Memory B cell (primary cell): ENCODE data around the gene GABRA6.
"Not testable (repeated sequence)": the region's sequence is repeated elsewhere in the genome, so short reads cannot be mapped to it uniquely, and the experiment has no call there.

Experiments used
- ATAC-seq: fragments of 150-1000 bp; cut with Tn5 transposase; 2 replicates; pipeline ENCODE4 v1.10.0; 2021; ENCODE audit warnings: low read depth, mild to moderate bottlenecking, moderate library complexity
- DNase-seq, 2 donors: peaks; one replicate each; pipeline ENCODE4 v3.0.0; 2022; ENCODE audit warnings: low spot score in 2 of 2
- H3K27ac Mint-ChIP-seq: one replicate; pipeline ENCODE4 v1.8.0; 2022; ENCODE audit warnings: mild to moderate bottlenecking, moderate library complexity, mixed read lengths
- H3K27me3 Mint-ChIP-seq: one replicate; pipeline ENCODE4 v1.8.0; 2022; ENCODE audit warnings: mixed read lengths
- H3K36me3 Mint-ChIP-seq: one replicate; pipeline ENCODE4 v1.8.0; 2022; ENCODE audit warnings: mild to moderate bottlenecking, mixed read lengths
- H3K4me1 Mint-ChIP-seq: one replicate; pipeline ENCODE4 v1.8.0; 2022; ENCODE audit warnings: mixed read lengths
- H3K4me3 Mint-ChIP-seq: one replicate; pipeline ENCODE4 v1.8.0; 2022; ENCODE audit warnings: mild to moderate bottlenecking, moderate library complexity, mixed read lengths
- H3K9me3 Mint-ChIP-seq: one replicate; pipeline ENCODE4 v1.8.0; 2022; ENCODE audit warnings: mixed read lengths

GABRA6 gene

DNA sequence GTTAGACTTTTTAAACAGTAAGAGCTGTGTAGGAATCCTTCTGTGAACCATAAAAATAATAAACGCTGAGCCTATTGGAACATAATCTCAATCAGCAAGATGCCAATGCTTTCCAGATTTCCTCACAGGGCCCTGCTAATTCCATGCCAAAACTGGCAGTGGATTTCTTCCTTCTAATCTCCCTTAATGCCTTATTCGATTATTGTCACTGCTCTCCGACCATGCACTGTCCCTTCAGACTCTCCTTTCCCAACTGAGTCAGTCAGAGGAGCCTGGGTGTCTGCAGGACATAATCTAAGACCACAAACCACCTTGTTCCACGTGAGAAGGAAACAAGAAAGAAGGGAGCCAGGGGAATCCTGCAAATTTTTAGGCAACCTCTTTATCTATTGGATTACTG is at the start of gene GABRA6:
Gene GABRA6 (plus strand): TSS at position 261 of the 400 bp plus-strand sequence. CDS start 269 bp downstream, outside the sequence.
- Mint-ChIP-seq H3K27ac (no peak within 1 kb of the TSS), H3K27me3 (no peaks in the 10 kb centered on the region), H3K4me1 (no peaks in the 10 kb centered on the region), H3K36me3 (no peaks in the 10 kb centered on the region), H3K4me3 (no peak within 1 kb of the TSS), H3K9me3 (peaks cover 3% of the 10 kb centered on the region)
- no peak for ATAC-seq
- no peak for DNase-seq

DNA sequence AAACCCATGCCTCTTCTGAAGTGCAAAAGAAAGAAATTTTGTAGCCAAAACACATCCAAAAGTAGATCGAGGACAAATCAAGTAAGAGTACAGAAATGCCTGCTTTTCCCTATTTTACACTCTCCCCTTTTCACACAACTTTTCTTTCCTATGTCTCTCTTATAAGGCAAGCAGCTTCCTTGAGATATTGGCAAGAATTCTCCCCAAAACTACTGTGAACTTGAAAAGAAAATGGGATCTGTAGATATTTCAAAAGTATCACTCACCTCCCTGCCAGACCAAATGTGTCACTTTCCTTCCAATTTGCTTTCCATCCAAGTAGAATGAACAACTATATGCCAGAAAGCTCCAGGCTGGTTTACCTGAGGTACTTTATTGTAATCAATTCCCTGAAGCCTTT is 47.9 kb upstream of the GABRA6 start:
- Mint-ChIP-seq H3K4me3 (no peak overlapping the region), H3K36me3 (no peaks in the 10 kb centered on the region), H3K27ac (no peak overlapping the region), H3K9me3 (peaks cover 3% of the 10 kb centered on the region), H3K27me3 (no peaks in the 10 kb centered on the region), H3K4me1 (no peaks in the 10 kb centered on the region)
- DNase-seq (no peak), ATAC-seq (no peak)

DNA sequence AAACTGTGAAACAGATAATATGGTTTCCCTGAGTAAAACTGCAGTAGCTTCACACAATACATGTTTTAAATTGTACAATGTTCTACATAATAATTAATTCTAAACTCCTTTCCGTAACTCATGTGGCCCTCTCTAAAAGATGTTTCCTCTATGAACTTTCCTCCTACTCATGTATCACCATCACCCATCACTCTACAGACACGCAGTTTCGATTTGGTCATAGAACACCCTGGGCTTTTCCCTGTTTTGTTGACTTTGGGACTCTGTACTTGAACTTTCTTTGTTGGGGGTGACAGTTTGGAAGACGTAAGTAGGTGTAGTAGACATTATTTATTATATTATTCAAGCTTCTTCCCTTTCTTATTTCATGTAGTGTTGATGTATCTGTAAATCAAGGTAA is 44.1 kb upstream of the GABRA6 start:
- Mint-ChIP-seq H3K4me1 (no peaks in the 10 kb centered on the region), H3K36me3 (no peaks in the 10 kb centered on the region), H3K4me3 (no peak overlapping the region), H3K9me3 (peaks cover 3% of the 10 kb centered on the region), H3K27ac (no peak overlapping the region), H3K27me3 (no peaks in the 10 kb centered on the region)
- no peak for DNase-seq
- no peak for ATAC-seq

DNA sequence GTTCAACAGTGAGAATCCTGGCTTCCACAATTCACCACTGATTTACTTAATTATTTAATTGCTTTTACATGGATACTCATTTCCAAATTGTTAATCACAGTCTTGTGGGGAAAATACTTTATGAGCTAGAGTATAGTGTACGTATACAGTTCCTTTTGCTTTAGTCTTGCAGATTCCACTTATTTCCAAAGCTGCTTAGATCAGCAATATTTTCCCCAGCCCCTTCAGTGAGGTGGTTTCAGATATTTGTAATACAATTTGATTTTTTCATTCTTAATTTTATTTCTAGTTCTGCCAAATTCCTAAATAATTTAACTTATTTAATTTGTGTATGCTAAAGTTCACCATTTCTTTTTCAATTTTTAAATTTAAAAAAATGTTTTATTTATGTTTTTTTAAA is 40.3 kb upstream of the GABRA6 start:
- peaks cover 3% of the 10 kb centered on the region for H3K9me3 Mint-ChIP-seq
- no peaks in the 10 kb centered on the region for H3K36me3 Mint-ChIP-seq
- no peaks in the 10 kb centered on the region for H3K27me3 Mint-ChIP-seq
- no peak overlapping the region for H3K27ac Mint-ChIP-seq
- no peaks in the 10 kb centered on the region for H3K4me1 Mint-ChIP-seq
- DNase-seq (no peak), ATAC-seq (no peak)
- H3K4me3 Mint-ChIP-seq = no peak overlapping the region

- H3K27ac Mint-ChIP-seq, ATAC-seq: not testable (repeated sequence)
Observed at GRCh38 chr5:161651926-161652325, 33.6 kb upstream of the GABRA6 start.

DNA sequence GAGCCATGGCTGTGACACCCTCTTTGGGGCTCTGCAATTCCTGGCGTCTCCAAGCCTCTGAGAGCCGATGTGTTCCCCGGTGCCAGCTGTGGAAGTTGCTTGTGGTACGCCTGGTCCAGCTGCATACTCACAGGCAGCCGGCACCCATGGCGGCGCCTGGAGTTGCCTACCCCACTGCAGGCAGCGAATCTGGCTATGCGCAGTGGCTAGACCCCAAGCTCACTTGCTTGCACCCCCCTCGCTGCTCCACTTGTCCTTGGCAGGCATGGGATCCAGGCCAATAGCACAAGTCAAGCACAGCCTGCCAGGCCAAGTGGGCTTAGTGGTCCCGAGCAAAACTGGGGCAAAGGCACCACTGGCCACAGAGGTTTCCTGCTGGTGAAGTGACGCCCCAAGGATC is 24.7 kb upstream of the GABRA6 start:
- H3K36me3 Mint-ChIP-seq = no peaks in the 10 kb centered on the region
- H3K4me3 Mint-ChIP-seq = no peak overlapping the region
- H3K4me1 Mint-ChIP-seq = no peaks in the 10 kb centered on the region
- no peak overlapping the region for H3K27ac Mint-ChIP-seq
- ATAC-seq (no peak), DNase-seq (no peak)
- H3K27me3 Mint-ChIP-seq = no peaks in the 10 kb centered on the region
- H3K9me3 Mint-ChIP-seq = peaks cover 4% of the 10 kb centered on the region

More at GRCh38 chr5:161651926-161652325, 33.6 kb upstream of the GABRA6 start:
- not testable (repeated sequence) for DNase-seq, H3K27me3 Mint-ChIP-seq, H3K4me1 Mint-ChIP-seq, H3K36me3 Mint-ChIP-seq, H3K9me3 Mint-ChIP-seq, H3K4me3 Mint-ChIP-seq

DNA sequence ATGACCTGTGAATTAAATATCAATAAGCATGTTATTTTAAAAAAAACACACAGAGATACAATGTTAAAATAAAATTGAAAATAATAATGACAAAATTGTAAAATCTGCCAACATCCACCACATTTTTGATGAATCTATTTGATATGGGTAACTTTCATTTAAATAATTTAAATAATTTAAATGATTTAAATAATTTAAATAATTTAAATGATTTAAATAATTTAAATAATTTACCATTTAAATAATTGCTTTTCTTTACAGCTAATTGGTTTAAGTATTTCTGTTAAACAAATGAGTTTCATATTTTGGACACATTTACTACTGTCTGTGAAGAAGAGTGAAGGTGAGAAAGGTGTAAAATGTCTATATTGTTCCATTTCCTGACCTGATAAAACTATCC is 22.1 kb upstream of the GABRA6 start:
- Mint-ChIP-seq H3K27me3 (no peaks in the 10 kb centered on the region), H3K4me1 (no peaks in the 10 kb centered on the region), H3K36me3 (no peaks in the 10 kb centered on the region), H3K4me3 (no peak overlapping the region), H3K9me3 (peaks cover 8% of the 10 kb centered on the region), H3K27ac (no peak overlapping the region)
- DNase-seq (no peak), ATAC-seq (no peak)

DNA sequence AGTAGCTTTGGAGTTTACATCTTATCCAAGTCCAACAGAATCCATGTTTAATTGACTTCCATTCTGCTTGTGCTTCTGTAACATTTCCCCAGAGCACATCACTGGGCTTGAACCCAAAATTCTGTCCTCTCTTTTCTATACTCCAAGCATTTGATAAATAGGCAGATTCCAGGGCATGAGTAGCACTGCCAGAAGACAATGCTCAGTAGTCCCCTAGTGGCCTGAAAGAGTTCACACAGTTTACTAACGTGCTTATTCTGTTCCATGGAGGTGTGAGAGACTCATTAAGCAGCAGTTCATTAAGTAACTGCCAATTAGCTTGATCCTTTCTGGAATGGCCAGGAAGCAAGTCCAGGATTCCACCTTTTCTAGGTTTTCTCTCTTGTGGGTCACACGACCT is 9.4 kb upstream of the GABRA6 start:
- DNase-seq (no peak), ATAC-seq (no peak)
- Mint-ChIP-seq H3K9me3 (peaks cover 1% of the 10 kb centered on the region), H3K27me3 (no peaks in the 10 kb centered on the region), H3K4me1 (no peaks in the 10 kb centered on the region), H3K4me3 (no peak overlapping the region), H3K27ac (no peak overlapping the region), H3K36me3 (no peaks in the 10 kb centered on the region)

GRCh38 chr5:161686149-161686548 is 628 bp downstream of the GABRA6 start:
- Mint-ChIP-seq H3K27me3 (no peaks in the 10 kb centered on the region), H3K27ac (no peak overlapping the region), H3K4me1 (no peaks in the 10 kb centered on the region), H3K9me3 (peaks cover 3% of the 10 kb centered on the region), H3K4me3 (no peak overlapping the region), H3K36me3 (no peaks in the 10 kb centered on the region)
- no peak for DNase-seq
- no peak for ATAC-seq

DNA sequence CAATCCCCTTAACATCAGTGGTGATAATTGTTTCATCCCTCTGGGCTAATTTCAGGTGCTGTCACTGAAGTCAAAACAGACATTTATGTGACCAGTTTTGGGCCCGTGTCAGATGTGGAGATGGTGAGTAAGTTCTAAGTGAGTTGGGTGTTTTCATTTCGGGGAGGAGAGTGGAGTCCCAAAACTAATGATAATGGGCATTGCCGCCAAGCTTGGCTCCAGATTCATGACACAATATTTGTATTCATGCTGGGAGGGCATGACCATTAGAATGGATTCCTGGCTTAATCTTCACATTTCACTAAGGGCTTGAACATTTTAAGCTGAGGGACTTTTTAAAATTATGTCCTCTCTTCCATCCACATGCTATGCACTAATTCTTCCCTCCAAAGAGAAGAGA is 1.4 kb downstream of the GABRA6 start:
- Mint-ChIP-seq H3K27ac (no peak overlapping the region), H3K36me3 (no peaks in the 10 kb centered on the region), H3K9me3 (peaks cover 3% of the 10 kb centered on the region), H3K4me3 (no peak overlapping the region), H3K27me3 (no peaks in the 10 kb centered on the region), H3K4me1 (no peaks in the 10 kb centered on the region)
- ATAC-seq (no peak), DNase-seq (no peak)

- DNase-seq (no peak), ATAC-seq (no peak)
- no peak overlapping the region for H3K4me3 Mint-ChIP-seq
- no peaks in the 10 kb centered on the region for H3K4me1 Mint-ChIP-seq
- no peaks in the 10 kb centered on the region for H3K27me3 Mint-ChIP-seq
- H3K27ac Mint-ChIP-seq = no peak overlapping the region
- H3K9me3 Mint-ChIP-seq = peaks cover 3% of the 10 kb centered on the region
- H3K36me3 Mint-ChIP-seq = no peaks in the 10 kb centered on the region
Observed at GRCh38 chr5:161687316-161687715, 1.8 kb downstream of the GABRA6 start.

DNA sequence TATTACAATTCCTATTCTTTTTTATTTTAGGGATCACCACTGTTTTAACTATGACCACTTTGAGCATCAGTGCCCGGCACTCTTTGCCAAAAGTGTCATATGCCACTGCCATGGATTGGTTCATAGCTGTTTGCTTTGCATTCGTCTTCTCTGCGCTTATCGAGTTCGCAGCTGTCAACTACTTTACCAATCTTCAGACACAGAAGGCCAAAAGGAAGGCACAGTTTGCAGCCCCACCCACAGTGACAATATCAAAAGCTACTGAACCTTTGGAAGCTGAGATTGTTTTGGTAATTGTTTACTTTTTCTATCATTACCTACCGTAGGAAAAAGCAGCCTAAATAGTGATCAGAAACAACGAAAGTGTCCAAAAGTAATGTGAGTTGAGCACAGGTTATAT is 6.4 kb downstream of the GABRA6 start:
- no peaks in the 10 kb centered on the region for H3K9me3 Mint-ChIP-seq
- H3K36me3 Mint-ChIP-seq = no peaks in the 10 kb centered on the region
- no peak for DNase-seq
- no peak overlapping the region for H3K4me3 Mint-ChIP-seq
- H3K27me3 Mint-ChIP-seq = no peaks in the 10 kb centered on the region
- no peak for ATAC-seq
- H3K27ac Mint-ChIP-seq = no peak overlapping the region
- H3K4me1 Mint-ChIP-seq = no peaks in the 10 kb centered on the region

GRCh38 chr5:161697001-161697400 is 11.5 kb downstream of the GABRA6 start:
- no peak for DNase-seq
- ATAC-seq = no peak
- no peak overlapping the region for H3K4me3 Mint-ChIP-seq
- H3K36me3 Mint-ChIP-seq = no peaks in the 10 kb centered on the region
- no peak overlapping the region for H3K27ac Mint-ChIP-seq
- H3K4me1 Mint-ChIP-seq = no peaks in the 10 kb centered on the region
- no peaks in the 10 kb centered on the region for H3K27me3 Mint-ChIP-seq
- no peaks in the 10 kb centered on the region for H3K9me3 Mint-ChIP-seq

- ATAC-seq (no peak), DNase-seq (no peak)
- Mint-ChIP-seq H3K27me3 (no peaks in the 10 kb centered on the region), H3K9me3 (no peaks in the 10 kb centered on the region), H3K36me3 (no peaks in the 10 kb centered on the region), H3K27ac (no peak overlapping the region), H3K4me1 (no peaks in the 10 kb centered on the region), H3K4me3 (no peak overlapping the region)
Observed at GRCh38 chr5:161700065-161700464, 14.5 kb downstream of the GABRA6 start.

- H3K9me3 Mint-ChIP-seq = no peaks in the 10 kb centered on the region
- no peaks in the 10 kb centered on the region for H3K27me3 Mint-ChIP-seq
- DNase-seq (no peak), ATAC-seq (no peak)
- no peak overlapping the region for H3K4me3 Mint-ChIP-seq
- no peaks in the 10 kb centered on the region for H3K36me3 Mint-ChIP-seq
- no peaks in the 10 kb centered on the region for H3K4me1 Mint-ChIP-seq
- H3K27ac Mint-ChIP-seq = no peak overlapping the region
Observed at GRCh38 chr5:161703528-161703927, 18.0 kb downstream of the GABRA6 start.

DNA sequence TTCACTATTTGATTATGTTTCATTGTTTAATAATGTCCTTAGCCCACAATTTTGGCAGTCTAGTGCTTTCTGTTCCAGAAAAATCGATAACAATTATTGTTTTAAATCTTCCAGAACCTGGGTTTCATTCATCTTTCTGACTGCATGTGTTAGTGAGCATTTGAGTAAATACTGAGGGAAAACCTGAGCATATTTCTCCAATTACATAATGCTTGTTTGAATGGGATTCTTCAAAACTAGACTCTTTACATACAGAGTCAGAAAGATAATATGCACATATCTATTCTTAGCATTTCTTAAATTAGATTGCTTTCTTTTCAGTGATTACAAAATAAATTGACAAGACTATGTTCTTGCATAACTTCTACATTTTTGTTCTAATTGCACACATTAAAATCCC is 21.9 kb downstream of the GABRA6 start:
- Mint-ChIP-seq H3K27me3 (no peaks in the 10 kb centered on the region), H3K4me3 (no peak overlapping the region), H3K36me3 (no peaks in the 10 kb centered on the region), H3K9me3 (no peaks in the 10 kb centered on the region), H3K27ac (no peak overlapping the region), H3K4me1 (no peaks in the 10 kb centered on the region)
- no peak for DNase-seq
- no peak for ATAC-seq
